ENCODE measurements around the gene SLC9C2.
"Not testable (repeated sequence)": the region's sequence is repeated elsewhere in the genome, so short reads cannot be mapped to it uniquely, and the experiment has no call there.

SLC9C2 gene, protein sequence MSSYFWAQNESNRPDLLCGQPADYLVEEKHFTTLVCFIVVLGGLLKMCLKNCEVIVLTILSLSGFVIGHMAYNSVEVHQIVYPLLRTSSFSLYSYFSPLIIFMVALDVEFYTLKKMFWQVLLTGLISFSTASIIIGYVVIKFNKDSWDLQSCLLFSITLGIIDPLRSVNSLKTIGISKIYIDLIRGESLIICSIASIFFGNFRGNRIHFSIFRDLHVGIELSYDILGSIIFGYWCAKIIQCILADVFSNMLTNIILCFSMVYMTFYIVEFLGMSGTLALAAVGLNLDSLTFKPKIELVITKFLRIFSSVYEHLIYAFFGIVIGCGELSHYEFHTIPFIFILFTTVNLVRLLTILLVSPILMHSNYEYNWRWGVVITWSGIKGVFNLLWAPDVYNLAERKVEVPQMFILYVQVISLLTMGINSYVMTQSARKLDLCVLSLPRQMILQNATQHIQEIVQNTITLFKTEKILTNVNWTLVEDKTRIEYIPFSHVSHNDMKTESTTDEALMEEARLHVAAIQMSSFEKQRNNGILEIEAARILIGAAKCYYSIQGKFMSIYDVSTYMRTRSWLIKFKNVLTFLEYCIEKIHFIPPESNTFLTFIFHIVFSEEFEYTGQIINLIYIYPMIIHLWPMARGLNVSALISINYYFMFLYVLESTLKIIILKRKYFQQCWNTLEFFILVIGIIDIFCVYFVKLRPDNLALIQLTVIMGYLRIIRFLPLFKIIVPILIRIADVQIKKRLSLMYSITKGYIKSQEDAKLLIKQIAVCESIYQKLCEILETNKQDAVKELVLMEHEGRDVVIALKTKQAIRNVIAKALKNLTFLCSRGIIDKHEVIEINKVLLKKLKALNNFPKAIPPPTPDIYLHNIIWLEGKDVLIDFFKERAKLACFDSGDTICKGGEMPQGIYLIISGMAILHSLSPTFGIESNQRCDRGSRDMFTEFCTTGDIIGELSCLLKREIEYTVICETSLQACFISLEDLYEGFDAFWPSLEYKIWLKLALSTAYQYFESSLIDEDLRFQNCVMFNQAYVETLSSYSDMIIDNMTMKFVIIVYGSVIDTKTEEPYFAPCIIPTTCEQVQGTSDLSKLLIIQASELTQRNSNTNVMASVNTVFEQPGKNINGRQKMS
- total RNA-seq = 0 reads per million in 4 donors

GRCh38 chr1:173603056-173603591 is at the start of gene SLC9C2:
Gene SLC9C2 (minus strand): TSS chr1:173603072. CDS start chr1:173601776, 1,296 bp downstream.
- DNase-seq = no peak

DNA sequence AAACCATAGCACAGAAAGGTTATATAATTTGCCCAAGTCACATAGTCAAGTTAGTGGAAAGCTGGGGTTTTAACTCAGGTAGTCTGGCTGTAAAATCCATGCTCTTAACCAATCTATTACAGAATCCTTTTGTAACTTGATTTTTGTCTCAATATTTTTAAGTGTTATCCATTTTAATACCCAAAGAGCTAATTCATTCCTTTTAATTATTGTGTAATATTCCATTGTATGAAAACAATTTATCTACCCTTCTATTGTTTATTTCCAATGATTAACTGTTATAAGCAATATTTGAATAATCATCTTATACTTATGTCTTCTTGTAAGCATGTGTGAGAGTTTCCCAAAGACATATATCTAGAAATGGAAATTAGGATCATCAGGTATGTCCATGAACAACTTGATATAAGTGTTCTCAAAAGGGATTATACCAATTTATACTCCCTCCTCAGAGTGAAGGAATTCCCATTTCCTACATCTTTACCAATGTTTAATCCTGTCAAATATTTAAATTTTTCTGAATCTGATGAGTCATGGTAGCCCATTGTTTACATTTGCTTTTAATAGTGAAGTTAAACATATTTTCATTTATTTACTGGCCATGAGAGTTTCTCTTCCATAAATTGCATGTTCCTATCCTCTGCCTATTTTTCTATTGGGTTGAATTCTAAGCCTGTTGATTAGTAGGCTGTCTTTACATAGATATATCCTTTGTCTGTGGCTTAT is 46.2 kb upstream of the SLC9C2 start:
- DNase-seq = no peak

DNA sequence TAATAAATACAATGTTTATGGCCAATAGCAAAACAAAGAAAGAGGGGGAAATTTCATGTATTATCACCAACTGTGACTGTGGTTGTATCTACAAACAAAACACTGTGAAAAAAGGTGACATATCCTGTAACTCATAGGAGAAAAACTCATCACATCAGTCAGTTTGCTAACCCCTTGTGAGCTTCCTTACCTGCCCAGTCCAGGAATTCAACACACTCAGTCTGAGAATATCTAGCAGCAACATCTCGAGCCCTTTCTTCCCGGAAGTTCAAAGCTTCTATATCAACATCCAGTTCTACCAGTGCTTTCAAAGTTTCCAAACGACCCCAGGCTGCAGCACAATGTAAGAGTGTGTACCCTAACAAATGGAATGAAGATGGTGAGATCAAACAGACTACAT is 43.8 kb upstream of the SLC9C2 start:
- DNase-seq = no peak

DNA sequence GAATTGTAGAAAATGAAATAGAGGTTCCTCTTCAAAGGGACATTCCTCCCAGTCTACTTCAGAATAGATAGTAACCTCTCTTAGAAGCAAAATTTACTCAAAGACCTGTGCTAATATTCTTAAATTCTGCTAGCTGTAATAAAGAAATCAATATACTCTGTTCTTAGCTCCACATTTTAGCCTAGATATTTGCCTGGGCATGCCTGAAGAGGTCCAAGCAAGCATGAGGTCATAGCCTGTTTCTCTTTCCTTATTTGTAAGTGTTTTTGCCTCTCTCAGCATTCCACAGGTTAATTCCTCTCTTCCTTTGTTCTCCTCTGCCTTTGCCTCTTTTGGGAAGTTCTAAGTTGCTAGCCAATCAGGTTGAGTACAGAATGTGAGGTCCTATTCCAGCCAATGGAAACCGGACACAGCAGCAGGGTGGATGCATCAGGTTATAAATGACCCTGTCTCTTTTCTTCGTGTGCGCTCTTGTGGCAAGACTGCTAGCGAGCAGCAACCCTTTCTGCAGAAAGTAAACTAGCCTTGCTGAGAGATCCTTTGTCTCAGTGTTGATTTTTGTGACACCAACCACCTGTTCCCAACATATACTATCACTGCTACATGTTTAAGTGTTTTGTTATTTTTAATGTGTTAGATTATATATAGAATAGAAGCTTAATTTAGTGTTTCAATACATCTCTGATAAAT is 39.7 kb upstream of the SLC9C2 start:
- not testable (repeated sequence) for DNase-seq

- no peak for DNase-seq
These were observed 36.2 kb upstream of the SLC9C2 start for GRCh38 chr1:173639102-173639501.

- no peak for DNase-seq
These were observed 35.5 kb upstream of the SLC9C2 start for GRCh38 chr1:173638043-173639021.

GRCh38 chr1:173637236-173638042 is 34.6 kb upstream of the SLC9C2 start:
- not testable (repeated sequence) for DNase-seq

- no peak for DNase-seq
These were observed 32.2 kb upstream of the SLC9C2 start, which contains the start of gene TEX50 for GRCh38 chr1:173635116-173635515. Gene TEX50 (plus strand): TSS chr1:173635338. CDS start chr1:173635522, 184 bp downstream.

DNA sequence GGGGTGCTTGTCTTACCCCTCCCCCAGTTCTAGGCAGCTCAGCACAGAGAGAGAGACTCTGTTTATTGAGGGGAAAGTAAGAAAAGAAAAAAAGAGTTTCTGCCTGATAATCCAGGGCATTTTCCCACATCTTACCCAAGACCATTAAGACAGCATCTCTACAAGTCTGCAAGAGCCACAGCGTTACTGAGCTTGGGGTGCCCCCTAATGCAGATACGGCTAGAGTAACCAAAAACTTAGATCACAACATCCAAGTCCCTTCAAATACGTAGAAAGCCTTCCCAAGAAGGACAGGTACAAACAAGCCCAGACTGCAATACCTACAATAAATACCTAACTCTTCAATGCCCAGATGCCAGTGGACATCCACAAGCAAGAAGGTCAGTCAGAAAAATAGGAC is 26.0 kb upstream of the SLC9C2 start:
- no peak for DNase-seq

- no peak for DNase-seq
These were observed 24.4 kb upstream of the SLC9C2 start for GRCh38 chr1:173627269-173627668.

DNA sequence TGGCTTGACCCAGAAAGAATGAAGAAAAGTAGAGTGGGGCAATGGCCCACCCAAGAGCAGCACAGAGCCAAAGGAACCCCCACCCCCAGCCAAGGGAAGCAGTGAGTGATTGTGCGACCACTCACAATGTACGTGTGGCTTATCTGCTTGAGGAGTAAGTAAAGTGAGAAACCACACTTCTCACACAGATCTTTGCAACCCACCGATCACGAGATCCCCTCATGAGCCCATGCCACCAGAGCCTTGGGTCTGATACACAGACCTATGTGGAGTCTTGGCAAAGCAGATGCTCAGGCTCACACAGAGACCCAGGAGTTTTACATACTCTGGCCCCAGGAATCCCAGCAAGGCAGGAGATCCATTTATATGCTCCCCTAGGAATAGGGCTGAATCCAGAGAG is 14.0 kb upstream of the SLC9C2 start:
- no peak for DNase-seq

GRCh38 chr1:173613086-173613485 is 10.2 kb upstream of the SLC9C2 start:
- not testable (repeated sequence) for DNase-seq

DNA sequence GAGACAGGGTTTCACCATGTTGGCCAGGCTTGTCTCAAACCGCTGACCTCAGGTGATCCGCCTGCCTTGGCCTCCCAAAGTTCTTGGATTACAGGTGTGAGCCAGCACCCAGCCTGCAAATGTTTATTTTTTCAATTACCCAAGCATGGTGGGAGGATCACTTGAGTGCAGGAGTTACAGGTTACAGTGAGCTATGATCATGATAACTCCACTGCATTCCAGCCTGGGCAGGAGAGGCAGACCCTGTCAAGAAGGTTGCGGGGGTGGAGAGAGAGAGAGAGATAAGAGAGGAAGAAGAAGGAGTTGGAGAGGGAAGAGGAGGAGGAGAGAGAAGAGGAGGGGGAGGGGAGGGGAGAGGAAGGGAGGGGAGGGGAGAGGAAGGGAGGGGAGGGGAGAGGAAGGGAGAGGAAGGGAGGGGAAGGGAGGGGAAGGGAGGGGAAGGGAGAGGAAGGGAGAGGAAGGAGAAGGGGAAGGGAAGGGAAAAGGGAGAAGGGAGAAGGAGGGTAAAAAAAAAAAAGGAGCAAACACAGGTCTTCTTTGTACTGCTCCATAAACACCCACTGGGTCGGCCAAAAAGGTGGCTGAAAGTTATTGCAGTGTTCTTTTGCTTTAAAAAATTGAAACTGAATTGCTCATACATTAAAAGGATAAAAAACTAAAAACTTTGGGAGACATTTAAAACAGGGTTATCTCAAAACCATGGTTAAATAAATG is 5.8 kb upstream of the SLC9C2 start:
- no peak for DNase-seq

DNA sequence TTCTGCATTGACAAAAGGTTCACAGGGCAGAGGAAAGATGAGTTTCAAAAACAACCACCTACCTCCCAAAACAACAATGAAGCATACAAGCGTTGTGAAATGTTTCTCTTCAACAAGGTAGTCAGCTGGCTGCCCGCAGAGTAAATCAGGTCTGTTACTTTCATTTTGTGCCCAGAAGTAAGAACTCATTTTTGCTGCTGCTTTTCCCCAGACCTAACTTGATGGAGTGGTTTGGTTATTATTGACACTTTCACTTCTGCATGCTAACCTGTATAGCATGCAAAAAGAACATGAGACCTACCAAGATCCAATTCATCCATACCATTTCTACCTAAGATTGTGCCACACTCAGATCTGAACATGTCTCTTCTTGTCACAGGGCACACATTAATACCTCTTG is 1.3 kb downstream of the SLC9C2 start:
- DNase-seq = no peak

DNA sequence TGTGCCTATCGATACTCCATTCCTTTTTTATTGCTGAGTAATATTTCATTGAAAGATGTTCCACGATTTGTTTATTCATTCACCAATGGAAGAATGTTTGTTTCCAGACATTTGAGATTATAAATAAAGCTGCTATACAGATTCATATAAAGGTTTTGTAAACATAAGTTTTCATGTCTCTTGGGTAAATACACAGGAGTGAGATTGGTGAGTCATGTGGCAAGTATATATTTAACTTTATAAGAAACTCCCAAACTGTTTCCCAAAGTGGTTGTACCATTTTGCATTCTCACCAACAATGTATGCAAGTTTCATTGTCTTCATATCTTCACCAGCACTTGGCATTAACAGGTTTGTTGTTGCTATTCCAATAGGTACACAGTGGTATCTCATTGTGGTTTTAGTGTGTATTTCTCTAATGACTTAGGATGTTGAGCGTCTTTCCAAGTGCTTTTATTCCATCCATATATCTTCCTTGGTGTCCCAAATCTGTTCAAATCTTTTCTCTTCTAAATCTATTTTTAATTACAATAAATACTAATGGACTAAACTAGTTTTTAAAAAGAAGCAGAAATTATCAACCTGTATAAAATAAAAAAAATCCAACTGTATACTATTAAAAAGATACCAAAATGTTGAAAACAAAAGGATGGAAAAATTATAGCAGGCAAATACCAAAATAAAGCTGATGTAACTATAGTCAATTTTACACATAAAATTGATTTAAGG is 6.6 kb downstream of the SLC9C2 start:
- no peak for DNase-seq

DNA sequence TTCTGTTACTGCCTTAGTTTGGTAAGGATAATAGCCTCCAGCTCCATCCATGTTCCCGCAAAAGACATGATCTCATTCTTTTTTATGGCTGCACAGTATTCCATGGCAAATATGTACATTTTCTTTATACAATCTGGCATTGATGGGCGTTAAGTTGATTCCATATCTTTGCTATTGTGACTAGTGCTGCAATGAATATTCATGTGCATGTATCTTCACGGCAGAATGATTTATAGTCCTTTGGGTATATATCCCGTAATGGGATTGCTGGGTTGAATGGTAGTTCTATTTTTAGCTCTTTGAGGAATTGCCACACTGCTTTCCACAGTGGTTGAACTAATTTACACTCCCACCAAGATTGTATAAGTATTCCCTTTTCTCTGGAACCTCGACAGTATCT is 11.7 kb downstream of the SLC9C2 start:
- not testable (repeated sequence) for DNase-seq

DNA sequence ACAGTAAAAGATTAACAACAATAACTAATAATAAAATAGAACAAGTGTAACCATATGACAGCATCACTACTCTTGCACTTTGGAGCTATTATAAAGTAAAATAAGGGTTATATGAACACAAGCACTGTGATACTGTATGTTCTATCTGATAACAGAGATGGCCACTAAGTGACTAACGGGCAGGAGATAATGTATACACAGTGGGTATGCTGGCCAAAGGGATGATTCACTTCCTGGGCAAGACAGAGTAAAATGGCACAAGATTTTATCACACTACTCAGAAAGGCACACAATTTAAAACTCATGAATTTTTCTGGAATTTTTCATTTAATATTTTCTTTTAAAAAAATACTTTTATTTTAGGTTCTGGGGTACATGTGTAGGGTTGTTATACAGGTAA is 12.3 kb downstream of the SLC9C2 start:
- DNase-seq = no peak
